H9 (cell line): ENCODE measurements around the gene RNF175. TPM values are rescaled to one million over a fixed set of nuclear protein-coding genes. Genes with fewer than 3 reads are reported as not detected.

Experiments
- DNase-seq: peaks from one replicate; pipeline ENCODE4 v3.0.0-alpha.2; 2017
- H2AFZ ChIP-seq: one replicate; pipeline ENCODE4 v1.6.1; 2013; ENCODE audit warnings: mild to moderate bottlenecking, low read length, control low read depth, moderate library complexity
- H2AK5ac ChIP-seq: 2 replicates; pipeline ENCODE4 v1.6.1; 2013; ENCODE audit warnings: low read length, control low read depth, mixed read lengths; ENCODE audit not compliant: insufficient read length
- H2BK120ac ChIP-seq: one replicate; pipeline ENCODE4 v1.6.1; 2013; ENCODE audit warnings: low read depth, mild to moderate bottlenecking, low read length, control low read depth, inconsistent platforms; ENCODE audit not compliant: poor library complexity, severe bottlenecking
- H2BK12ac ChIP-seq: 2 replicates; pipeline ENCODE4 v1.6.1; 2013; ENCODE audit warnings: low read length, control low read depth, mixed read lengths, low read depth; ENCODE audit not compliant: insufficient read length
- H2BK15ac ChIP-seq: 2 replicates; pipeline ENCODE4 v1.6.1; 2013; ENCODE audit warnings: low read depth, low read length, control low read depth
- H2BK20ac ChIP-seq: one replicate; pipeline ENCODE4 v1.6.1; 2013; ENCODE audit warnings: low read depth, mild to moderate bottlenecking, low read length, control low read depth, inconsistent platforms; ENCODE audit not compliant: poor library complexity, severe bottlenecking
- H2BK5ac ChIP-seq: 2 replicates; pipeline ENCODE4 v1.6.1; 2013; ENCODE audit warnings: low read length, control low read depth, mixed read lengths; ENCODE audit not compliant: insufficient read length
- H3K14ac ChIP-seq: 2 replicates; pipeline ENCODE4 v1.6.1; 2013; ENCODE audit warnings: low read length, control low read depth; ENCODE audit not compliant: insufficient read depth
- H3K18ac ChIP-seq: 2 replicates; pipeline ENCODE4 v1.6.1; 2013; ENCODE audit warnings: low read depth, mild to moderate bottlenecking, mixed read lengths, low read length, control low read depth; ENCODE audit not compliant: insufficient read length
- H3K23ac ChIP-seq: 2 replicates; pipeline ENCODE4 v1.6.1; 2013; ENCODE audit warnings: low read length, control low read depth, mixed read lengths, low read depth; ENCODE audit not compliant: insufficient read length
- H3K23me2 ChIP-seq: 2 replicates; pipeline ENCODE4 v1.6.1; 2013; ENCODE audit warnings: low read depth, mild to moderate bottlenecking, mixed read lengths, low read length, control low read depth; ENCODE audit not compliant: insufficient read length, poor library complexity, severe bottlenecking
- H3K27ac ChIP-seq: 2 replicates; pipeline ENCODE4 v1.5.1; 2013; ENCODE audit warnings: low read length, control low read depth, mixed read lengths, low read depth; ENCODE audit not compliant: insufficient read length
- H3K27me3 ChIP-seq: 2 replicates; pipeline ENCODE4 v1.6.1; 2013; ENCODE audit warnings: low read length, control low read depth, inconsistent platforms; ENCODE audit not compliant: insufficient read depth
- H3K4ac ChIP-seq: 2 replicates; pipeline ENCODE4 v1.6.1; 2013; ENCODE audit warnings: low read depth, mild to moderate bottlenecking, control low read depth, inconsistent platforms, low read length, moderate library complexity
- H3K4me1 ChIP-seq: 2 replicates; pipeline ENCODE4 v1.6.1; 2013; ENCODE audit warnings: low read length, control low read depth, inconsistent platforms; ENCODE audit not compliant: insufficient read depth
- H3K4me2 ChIP-seq: 2 replicates; pipeline ENCODE4 v1.6.1; 2013; ENCODE audit warnings: low read length, control low read depth, mixed read lengths; ENCODE audit not compliant: insufficient read length, insufficient read depth
- H3K56ac ChIP-seq: 2 replicates; pipeline ENCODE4 v1.6.1; 2013; ENCODE audit warnings: low read depth, mild to moderate bottlenecking, mixed read lengths, low read length, control low read depth; ENCODE audit not compliant: insufficient read length
- H3K79me1 ChIP-seq: 2 replicates; pipeline ENCODE4 v1.6.1; 2013; ENCODE audit warnings: low read depth, mild to moderate bottlenecking, moderate library complexity, low read length, control low read depth, inconsistent platforms; ENCODE audit not compliant: insufficient read depth, poor library complexity, severe bottlenecking
- H3K79me2 ChIP-seq: 2 replicates; pipeline ENCODE4 v1.6.1; 2013; ENCODE audit warnings: low read length, control low read depth, inconsistent platforms; ENCODE audit not compliant: insufficient read depth
- H3K9ac ChIP-seq: 2 replicates; pipeline ENCODE4 v1.6.1; 2013; ENCODE audit warnings: low read length, control low read depth, mixed read lengths; ENCODE audit not compliant: insufficient read length; ENCODE audit errors: extremely low read depth
- H3K9me3 ChIP-seq: one replicate; pipeline ENCODE4 v1.6.1; 2013; ENCODE audit warnings: low read depth, low read length, inconsistent platforms; ENCODE audit not compliant: control insufficient read depth
- H3T11ph ChIP-seq: one replicate; pipeline ENCODE4 v1.6.1; 2013; ENCODE audit warnings: mild to moderate bottlenecking, low read length, control low read depth, inconsistent platforms
- H4K20me1 ChIP-seq: one replicate; pipeline ENCODE4 v1.6.1; 2013; ENCODE audit not compliant: control insufficient read depth, insufficient read length, insufficient read depth
- H4K5ac ChIP-seq: 2 replicates; pipeline ENCODE4 v1.6.1; 2013; ENCODE audit warnings: low read depth, mild to moderate bottlenecking, mixed read lengths, low read length, control low read depth; ENCODE audit not compliant: insufficient read length
- H4K8ac ChIP-seq: replicated peaks from 2 replicates; pipeline ENCODE4 v1.6.1; 2013; ENCODE audit warnings: low read length, control low read depth, mixed read lengths, low read depth; ENCODE audit not compliant: insufficient read length
- H4K91ac ChIP-seq: 2 replicates; pipeline ENCODE4 v1.6.1; 2013; ENCODE audit warnings: low read depth, mild to moderate bottlenecking, moderate library complexity, mixed read lengths, low read length, control low read depth; ENCODE audit not compliant: insufficient read length
- H3K27ac Mint-ChIP-seq, 3 experiments: 2 replicates in 2 of 3; 3 replicates in 1 of 3; pipeline ENCODE4 v1.8.0; 2020 to 2021; ENCODE audit warnings: mixed read lengths in 3 of 3, mild to moderate bottlenecking in 1 of 3, moderate library complexity in 1 of 3
- H3K27me3 Mint-ChIP-seq: 2 replicates; pipeline ENCODE4 v1.8.0; 2021; ENCODE audit warnings: low read depth, mild to moderate bottlenecking, moderate library complexity, mixed read lengths
- H3K36me3 Mint-ChIP-seq, 3 experiments: 2 replicates in 2 of 3; 3 replicates in 1 of 3; pipeline ENCODE4 v1.8.0; 2020 to 2021; ENCODE audit warnings: low read depth in 3 of 3, mixed read lengths in 3 of 3; ENCODE audit not compliant: insufficient read depth in 1 of 3
- H3K4me1 Mint-ChIP-seq, 2 experiments: 2 replicates each; pipeline ENCODE4 v1.8.0; 2020; ENCODE audit warnings: mixed read lengths in 2 of 2
- H3K4me3 Mint-ChIP-seq, 2 experiments: 2 replicates in 1 of 2; 3 replicates in 1 of 2; pipeline ENCODE4 v1.8.0; 2020 to 2021; ENCODE audit warnings: mild to moderate bottlenecking in 2 of 2, mixed read lengths in 2 of 2, moderate library complexity in 1 of 2
- H3K9me3 Mint-ChIP-seq, 2 experiments: 2 replicates in 1 of 2; 3 replicates in 1 of 2; pipeline ENCODE4 v1.8.0; 2020; ENCODE audit warnings: mild to moderate bottlenecking in 2 of 2, mixed read lengths in 2 of 2, moderate library complexity in 1 of 2
- WGBS: extraction: QIAGEN DNeasy Blood & Tissue Kit; methylation state at CpG from one replicate; pipeline ENCODE4 v1.1.7; 2013; ENCODE audit warnings: missing lambda C conversion rate, low lambda C conversion rate, mixed read lengths; ENCODE audit not compliant: insufficient read length; ENCODE audit errors: extremely low coverage; 5-methylcytosine and 5-hydroxymethylcytosine counted together
- total RNA-seq: library from RNA; stranded (reverse); gene quantifications from 2 replicates; pipeline ENCODE4 v1.2.1, GENCODE V29; 2021
- TF ChIP-seq, protein P1 (sequence below): fragments of 200-600 bp; sonication (generic); conservative IDR thresholded peaks from 3 replicates; pipeline ENCODE4 v1.8.0; 2021; ENCODE audit warnings: antibody characterized with exemption, mild to moderate bottlenecking

Gene RNF175
- total RNA-seq, 1 experiment from 2014 or later: 4.3 TPM

DNA sequence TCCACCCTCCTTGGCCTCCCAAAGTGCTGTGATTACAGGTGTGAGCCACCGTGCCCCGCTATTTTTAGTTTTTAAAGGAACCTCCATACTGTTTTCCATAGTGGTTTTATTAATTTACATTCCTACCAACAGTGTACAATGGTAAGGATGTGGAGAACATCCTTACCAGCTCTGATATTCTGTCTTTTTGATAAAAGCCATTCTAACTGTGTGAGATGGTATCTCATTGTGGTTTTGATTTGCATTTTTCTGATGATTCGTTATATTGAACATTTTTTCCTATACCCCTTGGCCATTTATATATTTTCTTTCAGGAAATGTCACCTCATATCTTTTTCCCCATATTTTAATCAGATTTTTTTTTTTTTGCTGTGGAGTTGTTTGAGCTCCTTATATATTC is 90.0 kb downstream of the RNF175 start:
- Histone ChIP-seq H3K23me2 (no peaks in the 10 kb centered on the region), H3K79me2 (no peaks in the 10 kb centered on the region), H3K4me2 (no peak overlapping the region), H3K4ac (no peak overlapping the region), H3T11ph (no peak overlapping the region), H2BK15ac (no peak overlapping the region), H3K79me1 (no peaks in the 10 kb centered on the region), H4K8ac (no peak overlapping the region), H4K5ac (no peak overlapping the region), H2BK20ac (no peak overlapping the region), H4K20me1 (no peaks in the 10 kb centered on the region), H3K27me3 (no peaks in the 10 kb centered on the region), H3K9me3 (no peaks in the 10 kb centered on the region), H3K18ac (no peak overlapping the region), H3K23ac (no peak overlapping the region), H2AK5ac (no peak overlapping the region), H2AFZ (no peak overlapping the region), H2BK120ac (no peak overlapping the region), H3K4me1 (no peaks in the 10 kb centered on the region), H2BK12ac (no peak overlapping the region), H3K9ac (no peak overlapping the region), H3K14ac (no peak overlapping the region), H2BK5ac (no peak overlapping the region), H3K27ac (no peak overlapping the region), H3K56ac (no peak overlapping the region), H4K91ac (no peak overlapping the region)
- TF ChIP-seq, protein P1, sequence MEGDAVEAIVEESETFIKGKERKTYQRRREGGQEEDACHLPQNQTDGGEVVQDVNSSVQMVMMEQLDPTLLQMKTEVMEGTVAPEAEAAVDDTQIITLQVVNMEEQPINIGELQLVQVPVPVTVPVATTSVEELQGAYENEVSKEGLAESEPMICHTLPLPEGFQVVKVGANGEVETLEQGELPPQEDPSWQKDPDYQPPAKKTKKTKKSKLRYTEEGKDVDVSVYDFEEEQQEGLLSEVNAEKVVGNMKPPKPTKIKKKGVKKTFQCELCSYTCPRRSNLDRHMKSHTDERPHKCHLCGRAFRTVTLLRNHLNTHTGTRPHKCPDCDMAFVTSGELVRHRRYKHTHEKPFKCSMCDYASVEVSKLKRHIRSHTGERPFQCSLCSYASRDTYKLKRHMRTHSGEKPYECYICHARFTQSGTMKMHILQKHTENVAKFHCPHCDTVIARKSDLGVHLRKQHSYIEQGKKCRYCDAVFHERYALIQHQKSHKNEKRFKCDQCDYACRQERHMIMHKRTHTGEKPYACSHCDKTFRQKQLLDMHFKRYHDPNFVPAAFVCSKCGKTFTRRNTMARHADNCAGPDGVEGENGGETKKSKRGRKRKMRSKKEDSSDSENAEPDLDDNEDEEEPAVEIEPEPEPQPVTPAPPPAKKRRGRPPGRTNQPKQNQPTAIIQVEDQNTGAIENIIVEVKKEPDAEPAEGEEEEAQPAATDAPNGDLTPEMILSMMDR: no peak
- Mint-ChIP-seq H3K4me3 (no peak overlapping the region), H3K4me1 (no peaks in the 10 kb centered on the region), H3K27ac (no peak overlapping the region), H3K27me3 (peaks cover 9% of the 10 kb centered on the region), H3K36me3 (peaks cover 0 to 2% (median 0%) of the 10 kb centered on the region in 3 experiments; a peak in 2 of 7 replicates), H3K9me3 (peaks cover 7 to 8% of the 10 kb centered on the region in 2 experiments)
- WGBS: no CpG with 5 or more reads among the region's 3 CpGs
- DNase-seq: no peak
